Epithelial cell of proximal tubule (primary cell): Measurements from ENCODE around the gene PHACTR4. TPM values are rescaled to one million over a fixed set of nuclear protein-coding genes. Genes with fewer than 3 reads are reported as not detected.

Experiments
- DNase-seq: peaks from one replicate; pipeline ENCODE4 v3.0.0-alpha.2; 2011; ENCODE audit warnings: low read depth
- H3K4me3 ChIP-seq: 2 replicates; pipeline ENCODE4 v1.5.1; 2011; ENCODE audit warnings: low read depth, mild to moderate bottlenecking, low read length
- CTCF ChIP-seq: conservative IDR thresholded peaks from 2 replicates; pipeline ENCODE4 v1.5.1; 2012; ENCODE audit warnings: low read depth, mild to moderate bottlenecking, low read length
- total RNA-seq: library from RNA; depleted of rRNA; stranded (reverse); fragments of >200 nt; gene quantifications from 2 replicates; pipeline ENCODE4 v1.2.3, GENCODE V29; 2015

The PHACTR4 gene
- total RNA-seq, 1 donor from 2014 or later, result 35.9 TPM

GRCh38 chr1:28449904-28450303, 80.4 kb downstream of the PHACTR4 start:
- DNase-seq, result no peak
- no peak for TF ChIP-seq CTCF
- no peak overlapping the region for H3K4me3 ChIP-seq

GRCh38 chr1:28450561-28450960, 81.0 kb downstream of the PHACTR4 start:
- TF ChIP-seq CTCF, result no peak
- DNase-seq, result no peak

GRCh38 chr1:28451011-28451410, 81.5 kb downstream of the PHACTR4 start:
- DNase-seq, result no peak
- no peak overlapping the region for H3K4me3 ChIP-seq
- TF ChIP-seq CTCF, result no peak

More at GRCh38 chr1:28450561-28450960, 81.0 kb downstream of the PHACTR4 start:
- H3K4me3 ChIP-seq, result no peak overlapping the region

- H3K4me3 ChIP-seq, result no peak overlapping the region
- DNase-seq, result no peak
- no peak for TF ChIP-seq CTCF
Measured at GRCh38 chr1:28456078-28456477, 86.5 kb downstream of the PHACTR4 start.

GRCh38 chr1:28457678-28458077, 88.1 kb downstream of the PHACTR4 start:
- no peak for TF ChIP-seq CTCF
- DNase-seq, result no peak
- H3K4me3 ChIP-seq, result no peak overlapping the region

- no peak for TF ChIP-seq CTCF
- no peak overlapping the region for H3K4me3 ChIP-seq
- no peak for DNase-seq
Measured at GRCh38 chr1:28458237-28459228, 89.0 kb downstream of the PHACTR4 start.

GRCh38 chr1:28466226-28466778, 96.8 kb downstream of the PHACTR4 start:
- no peak overlapping the region for H3K4me3 ChIP-seq
- DNase-seq, result no peak
- TF ChIP-seq CTCF, result no peak
